Measurements from ENCODE around the gene VAMP8. TPM values are rescaled to one million over a fixed set of nuclear protein-coding genes. Genes with fewer than 3 reads are reported as not detected.
A peak's percentile ranks its signal among the peaks of the same experiment; 100 is the strongest.

VAMP8 gene
- total and polyA plus RNA-seq, 11 donors, result 5.4 to 103 (median 11.9) TPM

DNA sequence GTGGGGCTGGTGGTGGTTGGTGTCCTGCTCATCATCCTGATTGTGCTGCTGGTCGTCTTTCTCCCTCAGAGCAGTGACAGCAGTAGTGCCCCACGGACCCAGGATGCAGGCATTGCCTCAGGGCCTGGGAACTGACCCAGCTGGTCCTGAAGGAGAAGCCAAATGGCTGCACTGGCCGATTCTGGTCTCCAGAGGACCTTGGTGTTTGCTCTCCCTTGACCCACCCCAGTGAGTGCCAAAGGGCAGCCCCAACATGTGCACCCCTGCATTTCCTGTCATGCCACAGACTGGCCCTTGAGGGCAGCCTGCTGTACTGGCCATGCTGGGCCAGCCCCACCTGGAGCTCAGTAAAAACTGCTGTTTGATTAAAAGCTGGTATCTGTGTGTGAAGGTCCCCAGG, 15.6 kb downstream of the VAMP8 start:
- WGBS, 4 donors, result 62 to 79% (median 72%) methylated on average over 2 to 3 of the region's 3 CpGs; no CpG with 5 or more reads in 1 of the 4 donors
- Histone ChIP-seq H3K4me3 (no peak overlapping the region), H3K27me3 (no peaks in the 10 kb centered on the region), H3K9me3 (no peaks in the 10 kb centered on the region), H3K4me1 (peaks cover 3 to 81% (median 63%) of the 10 kb centered on the region in 12 donors), H3K36me3 (peaks cover 0 to 27% (median 14%) of the 10 kb centered on the region in 9 donors), H3K27ac (peak overlapping the region in 2 of 12 donors; percentile 2 to 26)
- intact Hi-C loops (cut with DNase I), result no loop called here
- TF ChIP-seq POLR2A (IDR thresholded peaks at IDR 0.05), result no peak
- TF ChIP-seq CTCF (IDR thresholded peaks at IDR 0.05), result no peak
- ATAC-seq (no peak), DNase-seq (no peak)

GRCh38 chr2:85594715-85595300, 17.4 kb downstream of the VAMP8 start:
- peaks cover 3 to 66% (median 46%) of the 10 kb centered on the region in 12 donors for H3K4me1 ChIP-seq
- DNase-seq (no peak), ATAC-seq (no peak)
- intact Hi-C loops (cut with DNase I), result no loop called here
- peak overlapping the region; percentile 26 to 96 (median 91) for H3K27ac ChIP-seq
- H3K27me3 ChIP-seq, result no peaks in the 10 kb centered on the region
- 13 to 18% (median 16%) methylated on average over 13 of the region's 13 CpGs for WGBS, 4 donors
- no peaks in the 10 kb centered on the region for H3K9me3 ChIP-seq
- H3K36me3 ChIP-seq, result peaks cover 0 to 44% (median 30%) of the 10 kb centered on the region in 9 donors
- TF ChIP-seq CTCF (IDR thresholded peaks at IDR 0.05), result no peak
- H3K4me3 ChIP-seq, result peak overlapping the region; percentile 45 to 91 (median 80)

- H3K4me1 ChIP-seq, result peaks cover 0 to 60% (median 40%) of the 10 kb centered on the region in 12 donors
- no peaks in the 10 kb centered on the region for H3K27me3 ChIP-seq
- H3K27ac ChIP-seq, result peak within 1 kb of the TSS; percentile 26 to 96 (median 91)
- DNase-seq (peak; percentile 95 to 97 (median 96)), ATAC-seq (peak; percentile 97 to 98 (median 97))
- intact Hi-C loops (cut with DNase I), result no loop called here
- no peak for TF ChIP-seq CTCF (IDR thresholded peaks at IDR 0.05)
- peak; percentile 53 to 88 for TF ChIP-seq POLR2A (IDR thresholded peaks at IDR 0.05)
- WGBS, 4 donors, result 0 to 1% (median 0%) methylated on average over 21 to 47 of the region's 47 CpGs
- H3K9me3 ChIP-seq, result no peaks in the 10 kb centered on the region
- peaks cover 0 to 50% (median 30%) of the 10 kb centered on the region in 9 donors for H3K36me3 ChIP-seq
- peak within 1 kb of the TSS; percentile 50 to 91 (median 80) for H3K4me3 ChIP-seq
Measured at GRCh38 chr2:85595301-85596025, 18.1 kb downstream of the VAMP8 start, which contains the start of gene RNF181. Gene RNF181 (plus strand): TSS chr2:85595745. CDS start chr2:85595764, 19 bp downstream.

- no peak for TF ChIP-seq POLR2A (IDR thresholded peaks at IDR 0.05)
- TF ChIP-seq CTCF (IDR thresholded peaks at IDR 0.05), result no peak
- Histone ChIP-seq H3K27ac (peak overlapping the region; percentile 25 to 96 (median 91)), H3K27me3 (no peaks in the 10 kb centered on the region), H3K36me3 (peaks cover 0 to 53% (median 32%) of the 10 kb centered on the region in 9 donors), H3K4me1 (peaks cover 0 to 55% (median 35%) of the 10 kb centered on the region in 12 donors), H3K4me3 (peak overlapping the region; percentile 50 to 91 (median 80)), H3K9me3 (no peaks in the 10 kb centered on the region)
- WGBS, 4 donors, result 3 to 5% (median 4%) methylated on average over 10 of the region's 10 CpGs
- DNase-seq (peak in 1 of 5 donors; percentile 39), ATAC-seq (peak in 1 of 4 donors; percentile 1)
- intact Hi-C loops (cut with DNase I), result no loop called here
Measured at GRCh38 chr2:85596026-85596333, 18.6 kb downstream of the VAMP8 start.

Data from heart left ventricle (tissue), 16 donors.